WTC11 (cell line): ENCODE data around the gene DYRK1A. TPM values are rescaled to one million over a fixed set of nuclear protein-coding genes. Genes with fewer than 3 reads are reported as not detected.

ENCODE experiments used
- ATAC-seq: fragments of 200-7000 bp; cut with Tn5 transposase; 2 replicates; pipeline ENCODE4 v1.10.0; 2021; ENCODE audit warnings: mild to moderate bottlenecking, moderate library complexity
- CTCF ChIA-PET: fragments of 300-600 bp; sonication (Branson Sonifier 250); formaldehyde crosslinking; loops from one replicate; lab custom pipeline; 2021; ENCODE audit warnings: antibody characterized with exemption; lab: Charles Lee
- POLR2A ChIA-PET: fragments of 350-600 bp; sonication (Branson Sonifier 250); formaldehyde crosslinking; loops from one replicate; lab custom pipeline; 2021; ENCODE audit warnings: antibody characterized with exemption; lab: Charles Lee
- DNase-seq: peaks from one replicate; pipeline ENCODE4 v3.0.0; 2021; ENCODE audit warnings: low spot score
- H3K27ac Mint-ChIP-seq: 2 replicates; pipeline ENCODE4 v1.8.0; 2021; ENCODE audit warnings: mixed read lengths
- H3K27me3 Mint-ChIP-seq: 2 replicates; pipeline ENCODE4 v1.8.0; 2021; ENCODE audit warnings: low read depth, mild to moderate bottlenecking, moderate library complexity, mixed read lengths
- H3K36me3 Mint-ChIP-seq: 2 replicates; pipeline ENCODE4 v1.8.0; 2021; ENCODE audit warnings: mixed read lengths
- H3K4me1 Mint-ChIP-seq: 2 replicates; pipeline ENCODE4 v1.8.0; 2022; ENCODE audit warnings: mixed read lengths
- H3K4me3 Mint-ChIP-seq: 2 replicates; pipeline ENCODE4 v1.8.0; 2021; ENCODE audit warnings: mild to moderate bottlenecking, moderate library complexity, mixed read lengths
- H3K9me3 Mint-ChIP-seq: 2 replicates; pipeline ENCODE4 v1.8.0; 2021; ENCODE audit warnings: mixed read lengths
- ATF1 ChIP-seq: sonication (generic); formaldehyde crosslinking; IDR thresholded peaks from 2 replicates; pipeline ENCODE4 v1.8.1; 2023; ENCODE audit warnings: mild to moderate bottlenecking, moderate library complexity, missing genetic modification reagents
- CREM ChIP-seq: sonication (generic); formaldehyde crosslinking; IDR thresholded peaks from 2 replicates; pipeline ENCODE4 v1.8.1; 2022; ENCODE audit warnings: mild to moderate bottlenecking, missing genetic modification reagents, moderate library complexity
- ETV6 ChIP-seq: sonication (generic); formaldehyde crosslinking; IDR thresholded peaks from 2 replicates; pipeline ENCODE4 v1.8.1; 2022; ENCODE audit warnings: mild to moderate bottlenecking, missing genetic modification reagents
- FOXJ3 ChIP-seq: sonication (generic); formaldehyde crosslinking; IDR thresholded peaks from 2 replicates; pipeline ENCODE4 v1.9.0; 2021; ENCODE audit warnings: missing genetic modification reagents, mild to moderate bottlenecking, borderline replicate concordance
- RORB ChIP-seq: fragments of 250-450 bp; sonication (Bioruptor Pico); IDR thresholded peaks from 2 replicates; pipeline ENCODE4 v1.9.0; 2021; ENCODE audit warnings: mild to moderate bottlenecking
- SMAD3 ChIP-seq: sonication (generic); formaldehyde crosslinking; IDR thresholded peaks from 2 replicates; pipeline ENCODE4 v1.8.0; 2022; ENCODE audit warnings: missing genetic modification reagents, mild to moderate bottlenecking, borderline replicate concordance
- SMAD4 ChIP-seq: sonication (generic); formaldehyde crosslinking; IDR thresholded peaks from 2 replicates; pipeline ENCODE4 v1.8.0; 2022; ENCODE audit warnings: mild to moderate bottlenecking, missing genetic modification reagents
- USF1 ChIP-seq: sonication (generic); formaldehyde crosslinking; IDR thresholded peaks from 2 replicates; pipeline ENCODE4 v1.8.0; 2022; ENCODE audit warnings: mild to moderate bottlenecking, missing genetic modification reagents
- ZMAT4 ChIP-seq: fragments of 250-450 bp; sonication (Bioruptor Pico); IDR thresholded peaks from 2 replicates; pipeline ENCODE4 v1.9.0; 2021; ENCODE audit warnings: mild to moderate bottlenecking
- ZNF416 ChIP-seq: fragments of 250-450 bp; sonication (Bioruptor Pico); IDR thresholded peaks from 2 replicates; pipeline ENCODE4 v1.9.0; 2021; ENCODE audit warnings: mild to moderate bottlenecking, inconsistent platforms
- ZNF532 ChIP-seq: fragments of 250-450 bp; sonication (Bioruptor Pico); IDR thresholded peaks from 2 replicates; pipeline ENCODE4 v1.9.0; 2021; ENCODE audit warnings: mild to moderate bottlenecking, borderline replicate concordance
- total RNA-seq: library from RNA; stranded (reverse); gene quantifications from 3 replicates; pipeline ENCODE4 v1.2.3, GENCODE V29; 2021
- TF ChIP-seq, protein P1 (sequence below): sonication (generic); formaldehyde crosslinking; IDR thresholded peaks from 2 replicates; pipeline ENCODE4 v1.8.1; 2023; ENCODE audit warnings: mild to moderate bottlenecking, missing genetic modification reagents, moderate library complexity
- TF ChIP-seq, protein P2 (sequence below): fragments of 250-450 bp; sonication (Bioruptor Pico); conservative IDR thresholded peaks from 2 replicates; pipeline ENCODE4 v1.9.0; 2021; ENCODE audit warnings: mild to moderate bottlenecking
- TF ChIP-seq, protein P3 (sequence below): sonication (generic); formaldehyde crosslinking; IDR thresholded peaks from 2 replicates; pipeline ENCODE4 v1.8.1; 2023; ENCODE audit warnings: mild to moderate bottlenecking, missing genetic modification reagents

DYRK1A gene
- total RNA-seq, 1 experiment from 2014 or later = 56.5 TPM

- no peak for TF ChIP-seq ZNF532
- TF ChIP-seq ZNF416 = no peak
- TF ChIP-seq CREM (CRISPR knock-in tag) = no peak
Measured at GRCh38 chr21:37383784-37384311, 17.3 kb downstream of the DYRK1A start (continued).

- Mint-ChIP-seq H3K27me3 (no peaks in the 10 kb centered on the region), H3K9me3 (no peaks in the 10 kb centered on the region), H3K4me1 (peaks cover 74% of the 10 kb centered on the region), H3K4me3 (no peak overlapping the region), H3K27ac (no peak overlapping the region), H3K36me3 (no peaks in the 10 kb centered on the region)
- TF ChIP-seq USF1 (CRISPR knock-in tag) = no peak
- TF ChIP-seq, protein P1, sequence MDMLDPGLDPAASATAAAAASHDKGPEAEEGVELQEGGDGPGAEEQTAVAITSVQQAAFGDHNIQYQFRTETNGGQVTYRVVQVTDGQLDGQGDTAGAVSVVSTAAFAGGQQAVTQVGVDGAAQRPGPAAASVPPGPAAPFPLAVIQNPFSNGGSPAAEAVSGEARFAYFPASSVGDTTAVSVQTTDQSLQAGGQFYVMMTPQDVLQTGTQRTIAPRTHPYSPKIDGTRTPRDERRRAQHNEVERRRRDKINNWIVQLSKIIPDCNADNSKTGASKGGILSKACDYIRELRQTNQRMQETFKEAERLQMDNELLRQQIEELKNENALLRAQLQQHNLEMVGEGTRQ (CRISPR knock-in tag) = no peak
- TF ChIP-seq, protein P2, sequence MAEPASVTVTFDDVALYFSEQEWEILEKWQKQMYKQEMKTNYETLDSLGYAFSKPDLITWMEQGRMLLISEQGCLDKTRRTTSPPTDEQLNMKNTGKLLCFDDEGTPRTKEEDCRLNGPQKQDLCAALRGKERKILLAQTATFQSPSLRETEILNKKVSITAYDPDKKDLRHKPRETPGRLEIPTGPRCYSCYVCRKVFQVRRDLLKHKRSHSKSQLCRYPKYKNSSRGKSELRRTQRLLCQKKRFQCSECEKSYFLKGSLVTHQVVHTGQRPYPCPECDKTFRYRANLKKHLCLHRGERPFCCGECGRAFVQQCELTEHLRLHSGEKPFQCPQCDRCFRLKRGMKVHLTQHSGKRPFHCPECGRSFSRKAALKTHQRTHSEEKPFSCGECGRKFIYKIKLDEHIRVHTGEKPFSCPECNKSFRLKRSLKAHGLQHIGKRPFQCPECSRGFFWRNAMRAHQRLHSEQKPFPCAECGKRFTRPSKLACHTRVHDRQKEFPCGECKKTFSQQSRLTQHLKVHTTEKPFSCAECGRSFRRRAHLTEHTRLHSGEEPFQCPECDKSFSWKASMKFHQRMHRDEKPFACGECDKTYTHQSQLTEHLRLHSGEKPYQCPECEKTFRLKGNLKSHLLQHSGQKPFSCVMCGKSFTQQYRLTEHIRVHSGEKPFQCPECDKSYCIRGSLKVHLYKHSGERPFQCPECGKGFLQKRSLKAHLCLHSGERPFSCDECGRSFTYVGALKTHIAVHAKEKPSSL (CRISPR knock-in tag) = no peak
- POLR2A ChIA-PET = no interaction called here
- DNase-seq (no peak), ATAC-seq (no peak)
- CTCF ChIA-PET = no interaction called here
Measured at GRCh38 chr21:37384416-37384815, 17.8 kb downstream of the DYRK1A start.

- CTCF ChIA-PET = interaction anchor here (0.5 to 1.1 kb wide), 2 partner anchors 78 to 229 kb away, joined by 3 read pairs; no protein-coding TSS in a partner anchor
- no peaks in the 10 kb centered on the region for H3K9me3 Mint-ChIP-seq
- no peaks in the 10 kb centered on the region for H3K36me3 Mint-ChIP-seq
- DNase-seq (no peak), ATAC-seq (no peak)
- H3K4me1 Mint-ChIP-seq = peaks cover 73% of the 10 kb centered on the region
- no peak overlapping the region for H3K27ac Mint-ChIP-seq
- POLR2A ChIA-PET = no interaction called here
- H3K27me3 Mint-ChIP-seq = no peaks in the 10 kb centered on the region
- TF ChIP-seq, protein P3, sequence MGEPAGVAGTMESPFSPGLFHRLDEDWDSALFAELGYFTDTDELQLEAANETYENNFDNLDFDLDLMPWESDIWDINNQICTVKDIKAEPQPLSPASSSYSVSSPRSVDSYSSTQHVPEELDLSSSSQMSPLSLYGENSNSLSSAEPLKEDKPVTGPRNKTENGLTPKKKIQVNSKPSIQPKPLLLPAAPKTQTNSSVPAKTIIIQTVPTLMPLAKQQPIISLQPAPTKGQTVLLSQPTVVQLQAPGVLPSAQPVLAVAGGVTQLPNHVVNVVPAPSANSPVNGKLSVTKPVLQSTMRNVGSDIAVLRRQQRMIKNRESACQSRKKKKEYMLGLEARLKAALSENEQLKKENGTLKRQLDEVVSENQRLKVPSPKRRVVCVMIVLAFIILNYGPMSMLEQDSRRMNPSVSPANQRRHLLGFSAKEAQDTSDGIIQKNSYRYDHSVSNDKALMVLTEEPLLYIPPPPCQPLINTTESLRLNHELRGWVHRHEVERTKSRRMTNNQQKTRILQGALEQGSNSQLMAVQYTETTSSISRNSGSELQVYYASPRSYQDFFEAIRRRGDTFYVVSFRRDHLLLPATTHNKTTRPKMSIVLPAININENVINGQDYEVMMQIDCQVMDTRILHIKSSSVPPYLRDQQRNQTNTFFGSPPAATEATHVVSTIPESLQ (CRISPR knock-in tag) = no peak
- TF ChIP-seq ATF1 (CRISPR knock-in tag) = no peak
- no peak for TF ChIP-seq SMAD3 (CRISPR knock-in tag)
- no peak for TF ChIP-seq ZNF532
- no peak for TF ChIP-seq ZMAT4 (CRISPR knock-in tag)
- TF ChIP-seq SMAD4 (CRISPR knock-in tag) = no peak
- no peak for TF ChIP-seq FOXJ3 (CRISPR knock-in tag)
- TF ChIP-seq ETV6 (CRISPR knock-in tag) = no peak
- TF ChIP-seq RORB (CRISPR knock-in tag) = no peak
- no peak overlapping the region for H3K4me3 Mint-ChIP-seq
Measured at GRCh38 chr21:37385179-37385765, 18.7 kb downstream of the DYRK1A start.
